Panc1 (cell line): Measurements from ENCODE around the gene PDE3A.

Experiments used
- POLR2AphosphoS5 ChIP-seq: IDR thresholded peaks from 2 replicates; pipeline ENCODE4 v1.6.1; 2012; ENCODE audit warnings: mild to moderate bottlenecking, low read depth, low read length, moderate library complexity
- SIN3A ChIP-seq: IDR thresholded peaks from 2 replicates; pipeline ENCODE4 v1.6.1; 2012; ENCODE audit warnings: low read depth, mild to moderate bottlenecking, low read length, moderate library complexity, borderline replicate concordance; ENCODE audit not compliant: insufficient read depth
- TCF7L2 ChIP-seq: IDR thresholded peaks from 2 replicates; pipeline ENCODE4 v1.6.1; 2011; ENCODE audit warnings: mild to moderate bottlenecking, low read depth, low read length, inconsistent platforms
- TF ChIP-seq, protein P1 (sequence below): fragments of 450-650 bp; IDR thresholded peaks from 2 replicates; pipeline ENCODE4 v1.5.1; 2017; ENCODE audit warnings: mild to moderate bottlenecking
- TF ChIP-seq, protein P2 (sequence below), 2 experiments: IDR thresholded peaks; 2 replicates each; pipeline ENCODE4 v1.6.1; 2011 to 2012; ENCODE audit warnings: low read depth in 2 of 2, control low read depth in 1 of 2, low read length in 1 of 2, mild to moderate bottlenecking in 1 of 2, moderate library complexity in 1 of 2; ENCODE audit not compliant: insufficient read depth in 1 of 2

DNA sequence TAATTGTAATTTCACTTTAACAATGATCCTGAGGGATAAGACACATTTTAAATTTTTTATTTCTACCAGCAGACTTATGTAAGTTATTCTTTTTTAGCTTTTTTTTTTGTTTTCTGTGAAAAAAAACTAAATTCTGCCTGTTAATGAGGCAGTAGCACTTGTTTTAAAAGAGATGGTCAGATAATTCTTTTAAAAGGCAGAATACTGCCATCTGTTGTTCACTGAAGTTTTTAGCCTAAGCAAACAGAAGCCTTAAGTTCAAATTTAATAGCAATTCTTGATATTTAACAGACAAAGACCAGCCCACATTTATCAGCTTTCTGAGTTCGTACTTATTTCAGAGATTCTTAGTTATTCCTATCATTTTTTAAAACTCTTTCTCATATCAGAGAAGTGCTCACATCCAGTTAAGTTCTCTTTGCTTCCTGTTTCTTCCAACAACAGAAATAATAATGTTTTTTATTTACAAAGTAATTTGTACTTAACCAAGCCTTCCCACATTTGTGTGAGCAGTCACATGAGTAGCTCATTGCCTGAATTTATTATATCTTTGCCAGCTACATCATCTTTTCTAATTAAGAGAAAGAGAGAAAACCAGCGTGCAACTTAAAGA lies 233.4 kb downstream of the PDE3A start:
- TF ChIP-seq, protein P1, sequence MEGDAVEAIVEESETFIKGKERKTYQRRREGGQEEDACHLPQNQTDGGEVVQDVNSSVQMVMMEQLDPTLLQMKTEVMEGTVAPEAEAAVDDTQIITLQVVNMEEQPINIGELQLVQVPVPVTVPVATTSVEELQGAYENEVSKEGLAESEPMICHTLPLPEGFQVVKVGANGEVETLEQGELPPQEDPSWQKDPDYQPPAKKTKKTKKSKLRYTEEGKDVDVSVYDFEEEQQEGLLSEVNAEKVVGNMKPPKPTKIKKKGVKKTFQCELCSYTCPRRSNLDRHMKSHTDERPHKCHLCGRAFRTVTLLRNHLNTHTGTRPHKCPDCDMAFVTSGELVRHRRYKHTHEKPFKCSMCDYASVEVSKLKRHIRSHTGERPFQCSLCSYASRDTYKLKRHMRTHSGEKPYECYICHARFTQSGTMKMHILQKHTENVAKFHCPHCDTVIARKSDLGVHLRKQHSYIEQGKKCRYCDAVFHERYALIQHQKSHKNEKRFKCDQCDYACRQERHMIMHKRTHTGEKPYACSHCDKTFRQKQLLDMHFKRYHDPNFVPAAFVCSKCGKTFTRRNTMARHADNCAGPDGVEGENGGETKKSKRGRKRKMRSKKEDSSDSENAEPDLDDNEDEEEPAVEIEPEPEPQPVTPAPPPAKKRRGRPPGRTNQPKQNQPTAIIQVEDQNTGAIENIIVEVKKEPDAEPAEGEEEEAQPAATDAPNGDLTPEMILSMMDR: peak; percentile 30; the same call in 1 of the 2 replicates
- TF ChIP-seq POLR2AphosphoS5: no peak
- TF ChIP-seq SIN3A: no peak
- TF ChIP-seq, protein P2, sequence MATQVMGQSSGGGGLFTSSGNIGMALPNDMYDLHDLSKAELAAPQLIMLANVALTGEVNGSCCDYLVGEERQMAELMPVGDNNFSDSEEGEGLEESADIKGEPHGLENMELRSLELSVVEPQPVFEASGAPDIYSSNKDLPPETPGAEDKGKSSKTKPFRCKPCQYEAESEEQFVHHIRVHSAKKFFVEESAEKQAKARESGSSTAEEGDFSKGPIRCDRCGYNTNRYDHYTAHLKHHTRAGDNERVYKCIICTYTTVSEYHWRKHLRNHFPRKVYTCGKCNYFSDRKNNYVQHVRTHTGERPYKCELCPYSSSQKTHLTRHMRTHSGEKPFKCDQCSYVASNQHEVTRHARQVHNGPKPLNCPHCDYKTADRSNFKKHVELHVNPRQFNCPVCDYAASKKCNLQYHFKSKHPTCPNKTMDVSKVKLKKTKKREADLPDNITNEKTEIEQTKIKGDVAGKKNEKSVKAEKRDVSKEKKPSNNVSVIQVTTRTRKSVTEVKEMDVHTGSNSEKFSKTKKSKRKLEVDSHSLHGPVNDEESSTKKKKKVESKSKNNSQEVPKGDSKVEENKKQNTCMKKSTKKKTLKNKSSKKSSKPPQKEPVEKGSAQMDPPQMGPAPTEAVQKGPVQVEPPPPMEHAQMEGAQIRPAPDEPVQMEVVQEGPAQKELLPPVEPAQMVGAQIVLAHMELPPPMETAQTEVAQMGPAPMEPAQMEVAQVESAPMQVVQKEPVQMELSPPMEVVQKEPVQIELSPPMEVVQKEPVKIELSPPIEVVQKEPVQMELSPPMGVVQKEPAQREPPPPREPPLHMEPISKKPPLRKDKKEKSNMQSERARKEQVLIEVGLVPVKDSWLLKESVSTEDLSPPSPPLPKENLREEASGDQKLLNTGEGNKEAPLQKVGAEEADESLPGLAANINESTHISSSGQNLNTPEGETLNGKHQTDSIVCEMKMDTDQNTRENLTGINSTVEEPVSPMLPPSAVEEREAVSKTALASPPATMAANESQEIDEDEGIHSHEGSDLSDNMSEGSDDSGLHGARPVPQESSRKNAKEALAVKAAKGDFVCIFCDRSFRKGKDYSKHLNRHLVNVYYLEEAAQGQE (IDR thresholded peaks at IDR 0.05; ENCODE audit: insufficient read depth in 1 of 2, low read depth in 2 of 2, low read length in 1 of 2): no peak
- TF ChIP-seq TCF7L2: no peak
